HL-60 (cell line): ENCODE measurements around the gene PAQR8.
"Not testable (repeated sequence)": the region's sequence is repeated elsewhere in the genome, so short reads cannot be mapped to it uniquely, and the experiment has no call there.

ENCODE experiments used
- DNase-seq, 2 experiments: peaks; one replicate each; pipeline ENCODE4 v3.0.0-alpha.2; 2010 to 2020; ENCODE audit warnings: low read depth in 1 of 2, low spot score in 1 of 2
- H3K27ac ChIP-seq: fragments of 250-450 bp; sonication (Bioruptor Pico); replicated peaks from 2 replicates; pipeline ENCODE4 v1.5.1; 2020; ENCODE audit warnings: mild to moderate bottlenecking, moderate library complexity
- H3K27me3 ChIP-seq: fragments of 250-450 bp; sonication (Bioruptor Pico); 2 replicates; pipeline ENCODE4 v1.5.1; 2021; ENCODE audit warnings: mild to moderate bottlenecking, moderate library complexity; ENCODE audit not compliant: insufficient read depth, poor library complexity, severe bottlenecking
- H3K4me3 ChIP-seq: replicated peaks from 2 replicates; pipeline ENCODE4 v1.5.1; 2011; ENCODE audit warnings: mild to moderate bottlenecking, control low read depth, low read length; ENCODE audit not compliant: insufficient read depth
- CTCF ChIP-seq: IDR thresholded peaks from one replicate; pipeline ENCODE4 v1.5.1; 2011; ENCODE audit warnings: low read length, control low read depth, inconsistent platforms; ENCODE audit not compliant: insufficient read depth
- GABPA ChIP-seq: IDR thresholded peaks from 2 replicates; pipeline ENCODE4 v1.6.1; 2012; ENCODE audit warnings: low read depth
- POLR2AphosphoS5 ChIP-seq: IDR thresholded peaks from 2 replicates; pipeline ENCODE4 v1.6.1; 2012; ENCODE audit warnings: low read depth
- SPI1 ChIP-seq: IDR thresholded peaks from 2 replicates; pipeline ENCODE4 v1.6.1; 2012; ENCODE audit warnings: low read depth, mild to moderate bottlenecking, borderline replicate concordance
- TF ChIP-seq, protein P1 (sequence below): IDR thresholded peaks from 2 replicates; pipeline ENCODE4 v1.6.1; 2012; ENCODE audit warnings: low read depth; ENCODE audit not compliant: insufficient replicate concordance

Gene PAQR8

DNA sequence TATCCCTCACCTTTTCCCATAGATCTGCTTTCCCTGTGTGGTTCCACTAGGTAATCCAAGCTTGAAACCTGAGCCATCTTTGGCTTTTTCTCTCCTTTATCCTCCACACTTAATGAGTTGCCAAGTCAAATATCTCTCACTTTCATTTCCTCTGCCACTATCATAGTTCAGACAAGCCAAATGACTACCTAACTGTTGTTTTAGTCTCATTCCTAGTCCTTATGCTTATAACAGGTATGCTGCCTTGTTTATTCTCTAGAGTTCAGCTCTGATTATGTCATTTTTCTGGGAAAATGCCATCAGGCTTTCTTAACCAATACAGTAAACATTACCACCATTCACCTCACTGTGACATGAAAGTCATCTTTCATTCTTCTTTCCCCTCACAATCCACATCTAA lies 64.7 kb downstream of the PAQR8 start:
- no peaks in the 10 kb centered on the region for H3K27me3 ChIP-seq

DNA sequence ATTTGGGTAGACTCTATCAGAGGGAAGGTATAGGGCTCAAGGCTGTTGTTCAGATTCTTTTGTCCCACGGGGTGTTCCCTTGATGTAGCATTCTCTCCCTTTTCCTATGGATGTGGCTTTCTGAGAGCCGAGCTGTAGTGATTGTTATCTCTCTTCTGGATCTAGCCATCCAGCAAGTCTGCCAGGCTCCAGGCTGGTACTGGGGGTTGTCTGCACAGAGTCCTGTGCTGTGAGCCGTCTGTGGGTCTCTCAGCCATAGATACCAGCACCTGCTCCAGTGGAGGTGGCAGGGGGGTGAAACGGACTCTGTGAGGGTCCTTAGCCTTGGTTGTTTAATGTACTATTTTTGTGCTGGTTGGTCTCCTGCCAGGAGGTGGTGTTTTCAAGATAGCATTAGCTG lies 71.3 kb downstream of the PAQR8 start:
- not testable (repeated sequence) for H3K27ac ChIP-seq, H3K27me3 ChIP-seq, H3K4me3 ChIP-seq, DNase-seq

More for the DNA sequence above, 64.7 kb downstream of the PAQR8 start:
- Histone ChIP-seq H3K4me3 (no peak overlapping the region), H3K27ac (no peak overlapping the region)
- DNase-seq, result no peak
- TF ChIP-seq CTCF (no peak), SPI1 (no peak), GABPA (no peak), POLR2AphosphoS5 (no peak)
- TF ChIP-seq, protein P1, sequence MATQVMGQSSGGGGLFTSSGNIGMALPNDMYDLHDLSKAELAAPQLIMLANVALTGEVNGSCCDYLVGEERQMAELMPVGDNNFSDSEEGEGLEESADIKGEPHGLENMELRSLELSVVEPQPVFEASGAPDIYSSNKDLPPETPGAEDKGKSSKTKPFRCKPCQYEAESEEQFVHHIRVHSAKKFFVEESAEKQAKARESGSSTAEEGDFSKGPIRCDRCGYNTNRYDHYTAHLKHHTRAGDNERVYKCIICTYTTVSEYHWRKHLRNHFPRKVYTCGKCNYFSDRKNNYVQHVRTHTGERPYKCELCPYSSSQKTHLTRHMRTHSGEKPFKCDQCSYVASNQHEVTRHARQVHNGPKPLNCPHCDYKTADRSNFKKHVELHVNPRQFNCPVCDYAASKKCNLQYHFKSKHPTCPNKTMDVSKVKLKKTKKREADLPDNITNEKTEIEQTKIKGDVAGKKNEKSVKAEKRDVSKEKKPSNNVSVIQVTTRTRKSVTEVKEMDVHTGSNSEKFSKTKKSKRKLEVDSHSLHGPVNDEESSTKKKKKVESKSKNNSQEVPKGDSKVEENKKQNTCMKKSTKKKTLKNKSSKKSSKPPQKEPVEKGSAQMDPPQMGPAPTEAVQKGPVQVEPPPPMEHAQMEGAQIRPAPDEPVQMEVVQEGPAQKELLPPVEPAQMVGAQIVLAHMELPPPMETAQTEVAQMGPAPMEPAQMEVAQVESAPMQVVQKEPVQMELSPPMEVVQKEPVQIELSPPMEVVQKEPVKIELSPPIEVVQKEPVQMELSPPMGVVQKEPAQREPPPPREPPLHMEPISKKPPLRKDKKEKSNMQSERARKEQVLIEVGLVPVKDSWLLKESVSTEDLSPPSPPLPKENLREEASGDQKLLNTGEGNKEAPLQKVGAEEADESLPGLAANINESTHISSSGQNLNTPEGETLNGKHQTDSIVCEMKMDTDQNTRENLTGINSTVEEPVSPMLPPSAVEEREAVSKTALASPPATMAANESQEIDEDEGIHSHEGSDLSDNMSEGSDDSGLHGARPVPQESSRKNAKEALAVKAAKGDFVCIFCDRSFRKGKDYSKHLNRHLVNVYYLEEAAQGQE, result no peak

- TF ChIP-seq GABPA (no peak), POLR2AphosphoS5 (no peak), CTCF (no peak), SPI1 (peak; percentile 50; the same call in 1 of the 2 replicates)
- Histone ChIP-seq H3K4me3 (no peak overlapping the region), H3K27ac (no peak overlapping the region), H3K27me3 (no peaks in the 10 kb centered on the region)
- DNase-seq, result no peak
These were observed 73.4 kb downstream of the PAQR8 start for GRCh38 chr6:52435345-52435744.

DNA sequence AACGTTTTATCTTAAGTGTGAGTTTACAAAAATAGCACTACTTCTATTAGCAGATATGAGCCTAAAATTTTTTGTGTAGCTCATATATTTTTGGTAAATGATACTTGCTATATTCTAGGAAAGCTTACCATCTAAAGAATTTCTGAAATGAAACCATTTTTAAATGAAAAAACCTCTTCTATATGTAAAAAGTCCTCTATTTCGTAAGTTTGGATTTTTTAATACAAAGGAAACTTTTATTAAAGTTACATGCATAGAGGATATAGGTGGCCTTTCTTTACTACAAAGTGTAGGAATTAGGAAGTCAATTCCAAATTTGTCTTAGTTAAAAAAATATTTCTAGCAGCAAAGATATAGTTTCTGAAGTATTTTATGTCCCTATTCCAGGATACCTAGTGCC lies 77.0 kb downstream of the PAQR8 start:
- TF ChIP-seq GABPA, result no peak
- TF ChIP-seq, protein P1, result no peak
- TF ChIP-seq SPI1, result no peak
- TF ChIP-seq CTCF, result no peak
- no peak for TF ChIP-seq POLR2AphosphoS5
- Histone ChIP-seq H3K27ac (no peak overlapping the region), H3K4me3 (no peak overlapping the region), H3K27me3 (no peaks in the 10 kb centered on the region)
- DNase-seq, result no peak
